ENCODE results near the gene ZNG1E. TPM values are rescaled to one million over a fixed set of nuclear protein-coding genes. Genes with fewer than 3 reads are reported as not detected.
"Not testable (repeated sequence)": the region's sequence is repeated elsewhere in the genome, so short reads cannot be mapped to it uniquely, and the experiment has no call there.

The ZNG1E gene
- total RNA-seq = 10 to 100 TPM; 33.1 to 39.2 TPM

DNA sequence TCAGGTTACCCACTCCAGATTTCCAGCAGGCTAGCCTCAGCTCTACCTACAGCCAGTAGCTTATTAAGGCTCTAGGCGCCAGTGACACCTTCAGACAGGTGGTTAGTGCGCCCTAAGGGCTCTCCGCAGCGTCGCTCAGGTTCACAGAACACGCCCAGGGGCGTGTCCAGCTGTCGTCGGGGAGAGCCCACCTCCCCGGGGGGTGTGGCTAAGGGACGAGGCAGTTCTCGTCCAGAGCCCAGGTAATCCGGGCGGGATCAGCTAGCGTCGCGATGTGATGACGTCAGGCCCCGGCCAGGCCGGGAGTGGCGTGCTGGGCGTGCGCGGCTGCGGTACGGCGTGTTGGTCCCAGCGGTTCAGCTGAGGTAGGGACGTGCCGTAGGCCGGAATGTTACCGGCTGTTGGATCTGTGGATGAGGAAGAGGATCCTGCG is at the start of gene ZNG1E:
Gene ZNG1E (plus strand): TSS at position 340 of the 433 bp plus-strand sequence. CDS start 49 bp downstream, at position 389.
- H3K9me3 ChIP-seq; H3K36me3 ChIP-seq; H3K4me1 ChIP-seq (replicated peaks); intact Hi-C loops (cut with DNase I); H3K27me3 ChIP-seq (replicated peaks; ENCODE audit: insufficient read depth): not testable (repeated sequence)
- peak within 1 kb of the TSS in 1 of 2 donors; percentile 42 for H3K27ac ChIP-seq
- 0% methylated on average over 4 of the region's 33 CpGs for WGBS
- DNase-seq (ENCODE audit: low spot score) = peak; percentile 65
- H3K4me3 ChIP-seq = peak within 1 kb of the TSS; percentile 27 to 28

DNA sequence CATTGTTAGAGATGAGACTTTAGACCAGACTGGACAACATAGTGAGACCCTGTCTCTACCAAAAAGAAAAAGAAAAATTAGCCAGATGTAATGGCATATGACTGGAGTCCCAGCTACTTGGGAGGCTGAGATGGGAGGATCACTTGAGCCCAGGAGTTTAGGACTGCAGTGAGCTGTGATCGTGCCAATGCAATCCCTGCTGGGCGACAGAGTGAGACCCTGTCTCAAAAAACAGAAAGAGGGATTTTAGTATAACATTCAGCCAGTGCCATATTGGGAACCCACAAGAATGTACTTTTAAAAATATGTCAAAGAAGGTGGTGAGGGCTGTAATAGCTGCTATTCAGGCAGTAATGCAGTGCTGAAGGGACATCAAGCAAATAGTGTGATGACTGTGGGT is 2.1 kb upstream of the ZNG1E start:
- DNase-seq (ENCODE audit: low spot score); H3K4me3 ChIP-seq; H3K36me3 ChIP-seq; H3K4me1 ChIP-seq (replicated peaks); H3K27ac ChIP-seq; H3K9me3 ChIP-seq; H3K27me3 ChIP-seq (replicated peaks; ENCODE audit: insufficient read depth); intact Hi-C loops (cut with DNase I): not testable (repeated sequence)
- 87% methylated on average over 2 of the region's 2 CpGs for WGBS

DNA sequence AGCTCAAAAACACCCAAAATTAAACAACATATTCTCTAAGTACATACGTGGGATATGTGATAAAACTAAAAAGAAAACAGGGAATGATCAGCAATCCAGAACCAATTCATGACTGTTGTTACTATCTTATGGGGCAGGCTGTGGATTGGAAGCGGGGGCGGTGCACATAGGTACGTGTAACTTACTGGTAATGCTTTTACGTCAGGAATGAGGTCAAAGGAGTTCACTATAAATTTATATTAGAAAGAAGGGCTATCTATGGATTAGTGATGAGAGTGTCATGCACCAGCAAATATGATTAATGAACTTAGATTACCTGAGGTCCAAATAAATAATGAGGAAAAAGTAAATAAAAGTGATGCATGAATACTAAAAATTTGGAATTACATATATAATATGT is 710 bp upstream of the ZNG1E start:
- 50% methylated on average over 4 of the region's 5 CpGs for WGBS
- DNase-seq (ENCODE audit: low spot score); H3K4me3 ChIP-seq; H3K36me3 ChIP-seq; H3K27me3 ChIP-seq (replicated peaks; ENCODE audit: insufficient read depth); H3K4me1 ChIP-seq (replicated peaks); intact Hi-C loops (cut with DNase I); H3K27ac ChIP-seq; H3K9me3 ChIP-seq: not testable (repeated sequence)

DNA sequence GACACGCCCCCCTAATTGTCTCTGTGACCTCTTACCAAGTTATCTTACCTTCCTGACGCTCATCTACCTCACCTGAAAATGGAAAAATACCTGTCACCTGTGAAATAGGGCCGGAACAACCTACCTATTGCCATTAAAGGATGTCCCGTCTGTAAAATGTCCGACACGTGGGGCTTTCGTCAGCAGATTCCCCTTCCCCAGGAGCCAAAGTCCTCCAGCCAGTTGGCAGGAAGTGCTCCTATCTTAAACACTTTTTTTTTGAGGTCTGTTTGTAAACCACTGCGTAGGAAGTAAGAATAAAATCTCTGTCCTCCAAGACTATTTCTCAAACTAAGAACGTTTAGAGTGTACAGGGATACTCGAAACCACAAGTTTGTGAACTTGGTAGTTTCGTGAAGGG is 661 bp downstream of the ZNG1E start:
- H3K4me3 ChIP-seq = peak overlapping the region in 1 of 2 donors; percentile 17
- H3K36me3 ChIP-seq; intact Hi-C loops (cut with DNase I); H3K4me1 ChIP-seq (replicated peaks); DNase-seq (ENCODE audit: low spot score); H3K27ac ChIP-seq; H3K9me3 ChIP-seq; H3K27me3 ChIP-seq (replicated peaks; ENCODE audit: insufficient read depth): not testable (repeated sequence)
- WGBS = 0% methylated on average over 6 of the region's 11 CpGs

DNA sequence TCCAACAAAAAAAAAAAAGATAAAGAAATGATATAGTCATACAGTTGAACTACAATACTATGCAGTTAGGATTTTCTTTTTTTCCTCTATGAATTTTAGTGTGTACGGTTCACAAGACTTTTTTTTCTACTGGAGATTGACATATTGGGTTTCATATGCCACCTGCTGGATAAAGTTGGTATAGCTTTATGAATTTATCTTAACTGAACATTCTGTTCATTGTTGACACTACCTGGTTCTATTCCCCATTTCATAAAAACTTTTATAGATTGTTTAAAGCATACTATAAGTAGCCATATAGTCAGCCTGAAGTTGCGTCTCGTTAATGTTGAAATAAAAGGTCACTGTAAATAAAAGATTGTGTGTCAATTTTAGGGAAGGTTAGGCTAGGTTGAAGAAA is 2.8 kb downstream of the ZNG1E start:
- H3K9me3 ChIP-seq; H3K4me1 ChIP-seq (replicated peaks); intact Hi-C loops (cut with DNase I); H3K4me3 ChIP-seq; H3K27me3 ChIP-seq (replicated peaks; ENCODE audit: insufficient read depth); DNase-seq (ENCODE audit: low spot score); H3K27ac ChIP-seq; H3K36me3 ChIP-seq: not testable (repeated sequence)
- 0% methylated on average over 3 of the region's 3 CpGs for WGBS
- TF ChIP-seq, protein P1, sequence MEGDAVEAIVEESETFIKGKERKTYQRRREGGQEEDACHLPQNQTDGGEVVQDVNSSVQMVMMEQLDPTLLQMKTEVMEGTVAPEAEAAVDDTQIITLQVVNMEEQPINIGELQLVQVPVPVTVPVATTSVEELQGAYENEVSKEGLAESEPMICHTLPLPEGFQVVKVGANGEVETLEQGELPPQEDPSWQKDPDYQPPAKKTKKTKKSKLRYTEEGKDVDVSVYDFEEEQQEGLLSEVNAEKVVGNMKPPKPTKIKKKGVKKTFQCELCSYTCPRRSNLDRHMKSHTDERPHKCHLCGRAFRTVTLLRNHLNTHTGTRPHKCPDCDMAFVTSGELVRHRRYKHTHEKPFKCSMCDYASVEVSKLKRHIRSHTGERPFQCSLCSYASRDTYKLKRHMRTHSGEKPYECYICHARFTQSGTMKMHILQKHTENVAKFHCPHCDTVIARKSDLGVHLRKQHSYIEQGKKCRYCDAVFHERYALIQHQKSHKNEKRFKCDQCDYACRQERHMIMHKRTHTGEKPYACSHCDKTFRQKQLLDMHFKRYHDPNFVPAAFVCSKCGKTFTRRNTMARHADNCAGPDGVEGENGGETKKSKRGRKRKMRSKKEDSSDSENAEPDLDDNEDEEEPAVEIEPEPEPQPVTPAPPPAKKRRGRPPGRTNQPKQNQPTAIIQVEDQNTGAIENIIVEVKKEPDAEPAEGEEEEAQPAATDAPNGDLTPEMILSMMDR (IDR thresholded peaks at IDR 0.05) = peak in 1 of 4 experiments; percentile 20

DNA sequence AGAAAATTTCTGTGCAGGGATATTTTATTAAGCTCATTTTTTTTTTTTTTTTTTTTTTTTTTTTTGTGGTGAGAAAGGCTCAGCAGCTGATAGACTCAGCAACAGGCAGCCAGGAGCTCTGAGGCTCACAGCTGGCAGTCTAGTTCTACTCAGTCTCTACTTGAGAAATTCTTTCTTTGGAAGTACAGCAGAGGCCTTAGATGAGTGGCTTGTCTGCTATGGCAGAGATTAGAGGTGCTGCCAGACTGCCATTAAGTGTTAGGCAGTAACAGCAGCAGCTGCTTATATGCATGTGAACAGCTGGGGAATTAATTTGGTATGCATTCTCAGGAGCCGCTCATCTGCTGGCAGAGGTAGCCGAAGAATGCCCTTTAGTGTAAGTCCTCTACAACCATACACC is 27.8 kb downstream of the ZNG1E start:
- H3K36me3 ChIP-seq; H3K27ac ChIP-seq; DNase-seq (ENCODE audit: low spot score); H3K27me3 ChIP-seq (replicated peaks; ENCODE audit: insufficient read depth); H3K4me1 ChIP-seq (replicated peaks); H3K4me3 ChIP-seq; intact Hi-C loops (cut with DNase I); H3K9me3 ChIP-seq: not testable (repeated sequence)
- WGBS = no CpG with 5 or more reads among the region's 2 CpGs

DNA sequence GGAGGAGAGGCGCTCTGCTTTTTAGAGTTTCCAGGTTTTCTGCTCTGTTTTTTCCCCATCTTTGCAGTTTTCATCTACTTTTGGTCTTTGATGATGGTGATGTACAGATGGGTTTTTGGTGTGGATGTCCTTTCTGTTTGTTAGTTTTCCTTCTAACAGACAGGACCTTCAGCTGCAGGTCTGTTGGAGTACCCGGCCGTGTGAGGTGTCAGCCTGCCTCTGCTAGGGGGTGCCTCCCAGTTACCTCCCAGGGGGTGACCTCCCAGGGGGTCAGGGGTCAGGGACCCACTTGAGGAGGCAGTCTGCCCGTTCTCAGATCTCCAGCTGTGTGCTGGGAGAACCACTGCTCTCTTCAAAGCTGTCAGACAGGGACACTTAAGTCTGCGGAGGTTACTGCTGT is 38.7 kb downstream of the ZNG1E start:
- H3K36me3 ChIP-seq; H3K4me1 ChIP-seq (replicated peaks); H3K9me3 ChIP-seq; H3K27ac ChIP-seq; H3K27me3 ChIP-seq (replicated peaks; ENCODE audit: insufficient read depth); DNase-seq (ENCODE audit: low spot score); H3K4me3 ChIP-seq; intact Hi-C loops (cut with DNase I): not testable (repeated sequence)
- WGBS = 70% methylated on average over 3 of the region's 5 CpGs

DNA sequence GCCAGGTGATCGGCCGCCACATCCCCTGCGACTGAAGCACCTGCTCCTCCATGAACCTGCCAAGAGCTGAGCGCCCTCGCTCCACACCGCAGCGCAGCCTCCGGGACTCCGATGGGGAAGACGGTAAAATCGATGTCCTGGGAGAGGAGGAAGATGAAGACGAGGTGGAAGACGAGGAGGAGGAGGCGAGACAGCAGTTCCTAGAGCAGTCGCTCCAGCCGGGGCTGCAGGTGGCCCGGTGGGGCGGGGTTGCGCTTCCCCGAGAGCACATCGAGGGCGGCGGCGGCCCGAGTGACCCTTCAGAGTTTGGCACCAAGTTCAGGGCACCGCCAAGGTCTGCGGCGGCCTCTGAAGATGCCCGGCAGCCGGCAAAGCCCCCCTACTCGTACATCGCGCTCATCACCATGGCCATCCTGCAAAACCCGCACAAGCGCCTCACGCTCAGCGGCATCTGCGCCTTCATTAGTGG is 61.4 kb downstream of the ZNG1E start, which contains the start of gene FOXD4L4:
Gene FOXD4L4 (plus strand): TSS at position 51 of the 469 bp plus-strand sequence. CDS start 0 bp downstream, at position 51.
- H3K9me3 ChIP-seq; H3K36me3 ChIP-seq; H3K4me3 ChIP-seq; H3K27me3 ChIP-seq (replicated peaks; ENCODE audit: insufficient read depth); intact Hi-C loops (cut with DNase I); H3K4me1 ChIP-seq (replicated peaks); DNase-seq (ENCODE audit: low spot score); H3K27ac ChIP-seq: not testable (repeated sequence)
- 10% methylated on average over 17 of the region's 38 CpGs for WGBS

DNA sequence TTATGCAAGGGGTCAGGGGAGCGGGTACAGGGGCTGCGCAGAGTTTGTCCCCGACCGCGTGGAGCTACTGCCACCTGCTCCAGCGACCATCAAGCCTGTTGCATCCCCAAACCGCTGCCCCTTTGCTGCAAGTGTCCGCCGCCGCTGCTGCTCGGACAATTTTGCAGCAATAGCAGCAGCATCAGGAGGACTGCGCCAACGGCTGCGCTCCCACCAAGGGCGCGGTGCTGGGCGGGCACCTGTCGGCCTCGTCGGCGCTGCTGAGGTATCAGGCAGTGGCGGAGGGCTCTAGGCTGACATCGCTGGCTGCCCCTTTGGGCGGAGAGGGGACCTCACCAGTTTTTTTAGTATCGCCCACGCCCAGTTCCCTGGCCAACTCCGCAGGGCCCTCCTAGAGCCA is 62.4 kb downstream of the ZNG1E start:
- H3K4me1 ChIP-seq (replicated peaks); DNase-seq (ENCODE audit: low spot score); H3K27me3 ChIP-seq (replicated peaks; ENCODE audit: insufficient read depth); intact Hi-C loops (cut with DNase I); H3K27ac ChIP-seq; H3K4me3 ChIP-seq; H3K36me3 ChIP-seq; H3K9me3 ChIP-seq: not testable (repeated sequence)
- WGBS = no CpG with 5 or more reads among the region's 27 CpGs

Other genes starting within 250 kb of the ZNG1E start
- not detected for gene FOXD4L4, start 61.2 kb downstream of the ZNG1E start, total RNA-seq

All from prostate gland (tissue), 2 donors.